H9 (cell line): Measurements from ENCODE around the gene METTL23. TPM values are rescaled to one million over a fixed set of nuclear protein-coding genes. Genes with fewer than 3 reads are reported as not detected.

Experiments used
- DNase-seq: peaks from one replicate; pipeline ENCODE4 v3.0.0-alpha.2; 2017
- H2AFZ ChIP-seq: one replicate; pipeline ENCODE4 v1.6.1; 2013; ENCODE audit warnings: mild to moderate bottlenecking, low read length, control low read depth, moderate library complexity
- H2AK5ac ChIP-seq: 2 replicates; pipeline ENCODE4 v1.6.1; 2013; ENCODE audit warnings: low read length, control low read depth, mixed read lengths; ENCODE audit not compliant: insufficient read length
- H2BK120ac ChIP-seq: one replicate; pipeline ENCODE4 v1.6.1; 2013; ENCODE audit warnings: low read depth, mild to moderate bottlenecking, low read length, control low read depth, inconsistent platforms; ENCODE audit not compliant: poor library complexity, severe bottlenecking
- H2BK12ac ChIP-seq: 2 replicates; pipeline ENCODE4 v1.6.1; 2013; ENCODE audit warnings: low read length, control low read depth, mixed read lengths, low read depth; ENCODE audit not compliant: insufficient read length
- H2BK15ac ChIP-seq: 2 replicates; pipeline ENCODE4 v1.6.1; 2013; ENCODE audit warnings: low read depth, low read length, control low read depth
- H2BK20ac ChIP-seq: one replicate; pipeline ENCODE4 v1.6.1; 2013; ENCODE audit warnings: low read depth, mild to moderate bottlenecking, low read length, control low read depth, inconsistent platforms; ENCODE audit not compliant: poor library complexity, severe bottlenecking
- H2BK5ac ChIP-seq: 2 replicates; pipeline ENCODE4 v1.6.1; 2013; ENCODE audit warnings: low read length, control low read depth, mixed read lengths; ENCODE audit not compliant: insufficient read length
- H3K14ac ChIP-seq: 2 replicates; pipeline ENCODE4 v1.6.1; 2013; ENCODE audit warnings: low read length, control low read depth; ENCODE audit not compliant: insufficient read depth
- H3K18ac ChIP-seq: 2 replicates; pipeline ENCODE4 v1.6.1; 2013; ENCODE audit warnings: low read depth, mild to moderate bottlenecking, mixed read lengths, low read length, control low read depth; ENCODE audit not compliant: insufficient read length
- H3K23ac ChIP-seq: 2 replicates; pipeline ENCODE4 v1.6.1; 2013; ENCODE audit warnings: low read length, control low read depth, mixed read lengths, low read depth; ENCODE audit not compliant: insufficient read length
- H3K23me2 ChIP-seq: 2 replicates; pipeline ENCODE4 v1.6.1; 2013; ENCODE audit warnings: low read depth, mild to moderate bottlenecking, mixed read lengths, low read length, control low read depth; ENCODE audit not compliant: insufficient read length, poor library complexity, severe bottlenecking
- H3K27ac ChIP-seq: 2 replicates; pipeline ENCODE4 v1.5.1; 2013; ENCODE audit warnings: low read length, control low read depth, mixed read lengths, low read depth; ENCODE audit not compliant: insufficient read length
- H3K27me3 ChIP-seq: 2 replicates; pipeline ENCODE4 v1.6.1; 2013; ENCODE audit warnings: low read length, control low read depth, inconsistent platforms; ENCODE audit not compliant: insufficient read depth
- H3K4ac ChIP-seq: 2 replicates; pipeline ENCODE4 v1.6.1; 2013; ENCODE audit warnings: low read depth, mild to moderate bottlenecking, control low read depth, inconsistent platforms, low read length, moderate library complexity
- H3K4me1 ChIP-seq: 2 replicates; pipeline ENCODE4 v1.6.1; 2013; ENCODE audit warnings: low read length, control low read depth, inconsistent platforms; ENCODE audit not compliant: insufficient read depth
- H3K4me2 ChIP-seq: 2 replicates; pipeline ENCODE4 v1.6.1; 2013; ENCODE audit warnings: low read length, control low read depth, mixed read lengths; ENCODE audit not compliant: insufficient read length, insufficient read depth
- H3K56ac ChIP-seq: 2 replicates; pipeline ENCODE4 v1.6.1; 2013; ENCODE audit warnings: low read depth, mild to moderate bottlenecking, mixed read lengths, low read length, control low read depth; ENCODE audit not compliant: insufficient read length
- H3K79me1 ChIP-seq: 2 replicates; pipeline ENCODE4 v1.6.1; 2013; ENCODE audit warnings: low read depth, mild to moderate bottlenecking, moderate library complexity, low read length, control low read depth, inconsistent platforms; ENCODE audit not compliant: insufficient read depth, poor library complexity, severe bottlenecking
- H3K79me2 ChIP-seq: 2 replicates; pipeline ENCODE4 v1.6.1; 2013; ENCODE audit warnings: low read length, control low read depth, inconsistent platforms; ENCODE audit not compliant: insufficient read depth
- H3K9ac ChIP-seq: 2 replicates; pipeline ENCODE4 v1.6.1; 2013; ENCODE audit warnings: low read length, control low read depth, mixed read lengths; ENCODE audit not compliant: insufficient read length; ENCODE audit errors: extremely low read depth
- H3K9me3 ChIP-seq: one replicate; pipeline ENCODE4 v1.6.1; 2013; ENCODE audit warnings: low read depth, low read length, inconsistent platforms; ENCODE audit not compliant: control insufficient read depth
- H3T11ph ChIP-seq: one replicate; pipeline ENCODE4 v1.6.1; 2013; ENCODE audit warnings: mild to moderate bottlenecking, low read length, control low read depth, inconsistent platforms
- H4K20me1 ChIP-seq: one replicate; pipeline ENCODE4 v1.6.1; 2013; ENCODE audit not compliant: control insufficient read depth, insufficient read length, insufficient read depth
- H4K5ac ChIP-seq: 2 replicates; pipeline ENCODE4 v1.6.1; 2013; ENCODE audit warnings: low read depth, mild to moderate bottlenecking, mixed read lengths, low read length, control low read depth; ENCODE audit not compliant: insufficient read length
- H4K8ac ChIP-seq: replicated peaks from 2 replicates; pipeline ENCODE4 v1.6.1; 2013; ENCODE audit warnings: low read length, control low read depth, mixed read lengths, low read depth; ENCODE audit not compliant: insufficient read length
- H4K91ac ChIP-seq: 2 replicates; pipeline ENCODE4 v1.6.1; 2013; ENCODE audit warnings: low read depth, mild to moderate bottlenecking, moderate library complexity, mixed read lengths, low read length, control low read depth; ENCODE audit not compliant: insufficient read length
- H3K27ac Mint-ChIP-seq, 3 experiments: 2 replicates in 2 of 3; 3 replicates in 1 of 3; pipeline ENCODE4 v1.8.0; 2020 to 2021; ENCODE audit warnings: mixed read lengths in 3 of 3, mild to moderate bottlenecking in 1 of 3, moderate library complexity in 1 of 3
- H3K27me3 Mint-ChIP-seq: 2 replicates; pipeline ENCODE4 v1.8.0; 2021; ENCODE audit warnings: low read depth, mild to moderate bottlenecking, moderate library complexity, mixed read lengths
- H3K36me3 Mint-ChIP-seq, 3 experiments: 2 replicates in 2 of 3; 3 replicates in 1 of 3; pipeline ENCODE4 v1.8.0; 2020 to 2021; ENCODE audit warnings: low read depth in 3 of 3, mixed read lengths in 3 of 3; ENCODE audit not compliant: insufficient read depth in 1 of 3
- H3K4me1 Mint-ChIP-seq, 2 experiments: 2 replicates each; pipeline ENCODE4 v1.8.0; 2020; ENCODE audit warnings: mixed read lengths in 2 of 2
- H3K4me3 Mint-ChIP-seq, 2 experiments: 2 replicates in 1 of 2; 3 replicates in 1 of 2; pipeline ENCODE4 v1.8.0; 2020 to 2021; ENCODE audit warnings: mild to moderate bottlenecking in 2 of 2, mixed read lengths in 2 of 2, moderate library complexity in 1 of 2
- H3K9me3 Mint-ChIP-seq, 2 experiments: 2 replicates in 1 of 2; 3 replicates in 1 of 2; pipeline ENCODE4 v1.8.0; 2020; ENCODE audit warnings: mild to moderate bottlenecking in 2 of 2, mixed read lengths in 2 of 2, moderate library complexity in 1 of 2
- WGBS: extraction: QIAGEN DNeasy Blood & Tissue Kit; methylation state at CpG from one replicate; pipeline ENCODE4 v1.1.7; 2013; ENCODE audit warnings: missing lambda C conversion rate, low lambda C conversion rate, mixed read lengths; ENCODE audit not compliant: insufficient read length; ENCODE audit errors: extremely low coverage; 5-methylcytosine and 5-hydroxymethylcytosine counted together
- total RNA-seq: library from RNA; stranded (reverse); gene quantifications from 2 replicates; pipeline ENCODE4 v1.2.1, GENCODE V29; 2021
- TF ChIP-seq, protein P1 (sequence below): fragments of 200-600 bp; sonication (generic); conservative IDR thresholded peaks from 3 replicates; pipeline ENCODE4 v1.8.0; 2021; ENCODE audit warnings: antibody characterized with exemption, mild to moderate bottlenecking

Gene METTL23
- total RNA-seq, 1 experiment from 2014 or later, result 29.9 TPM

DNA sequence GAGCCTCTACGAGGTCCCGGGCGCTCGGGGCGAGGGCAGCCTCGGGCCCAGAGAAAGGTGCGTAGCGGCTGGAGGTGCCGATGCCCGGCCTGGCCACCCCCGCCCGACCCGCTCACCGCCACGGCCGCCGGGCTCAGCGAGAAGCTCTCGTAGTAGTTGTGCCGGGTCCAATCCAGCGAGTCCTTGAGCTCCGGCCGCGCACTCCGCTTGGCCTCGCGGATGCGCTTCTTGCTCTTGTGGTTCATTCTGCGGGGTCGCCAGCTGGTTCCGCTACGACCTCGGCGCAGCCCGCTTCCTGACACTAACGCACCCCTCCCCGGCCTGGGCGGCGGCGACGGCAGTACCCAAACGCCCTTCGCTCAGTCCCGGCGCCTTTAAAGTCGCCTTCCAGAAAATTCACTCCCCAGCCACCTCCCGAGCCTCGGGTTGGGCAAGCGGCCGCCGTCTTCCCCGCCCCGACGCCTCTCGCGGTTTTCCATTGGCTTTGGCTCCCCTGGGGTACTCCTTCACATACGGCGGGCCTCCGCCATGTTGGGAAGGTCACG lies 336 bp upstream of the METTL23 start, which contains the start of gene JMJD6:
JMJD6 (minus strand) TSS at position 376 of the 545 bp plus-strand sequence; CDS start at position 245, 131 bp downstream.
- Histone ChIP-seq H2AFZ (no peak within 1 kb of the TSS), H3K79me2 (peaks cover 9% of the 10 kb centered on the region; the same call in 1 of the 2 replicates)
- WGBS, result no CpG with 5 or more reads among the region's 60 CpGs

More for the DNA sequence above, 336 bp upstream of the METTL23 start, which contains the start of gene JMJD6:
- Mint-ChIP-seq H3K27ac (peak within 1 kb of the TSS; percentile 65 to 94 (median 89); a peak in 6 of 7 replicates), H3K9me3 (no peaks in the 10 kb centered on the region), H3K4me1 (peaks cover 14 to 15% of the 10 kb centered on the region in 2 experiments), H3K36me3 (peaks cover 19 to 54% (median 41%) of the 10 kb centered on the region in 3 experiments; a peak in 6 of 7 replicates), H3K27me3 (no peaks in the 10 kb centered on the region), H3K4me3 (peak within 1 kb of the TSS; percentile 88 to 92)
- peaks cover 11% of the 10 kb centered on the region for H3K79me1 ChIP-seq
- peak within 1 kb of the TSS; percentile 98 for H4K91ac ChIP-seq
- no peak within 1 kb of the TSS for H4K8ac ChIP-seq
- H2AK5ac ChIP-seq, result no peak within 1 kb of the TSS
- H2BK20ac ChIP-seq, result no peak within 1 kb of the TSS
- peak within 1 kb of the TSS; percentile 32; the same call in 1 of the 2 replicates for H3K4ac ChIP-seq
- H3K23me2 ChIP-seq, result peaks cover 13% of the 10 kb centered on the region
- H3K14ac ChIP-seq, result peak within 1 kb of the TSS; percentile 99
- peak within 1 kb of the TSS; percentile 52 for H3K56ac ChIP-seq
- H3K23ac ChIP-seq, result no peak within 1 kb of the TSS
- H3K9ac ChIP-seq, result peak within 1 kb of the TSS; percentile 95
- H4K5ac ChIP-seq, result no peak within 1 kb of the TSS
- peak within 1 kb of the TSS; percentile 98 for H3K18ac ChIP-seq
- H3K4me1 ChIP-seq, result no peaks in the 10 kb centered on the region
- peak; percentile 99 for DNase-seq
- H3K27ac ChIP-seq, result peak within 1 kb of the TSS; percentile 57
- no peak within 1 kb of the TSS for H3T11ph ChIP-seq
- H2BK15ac ChIP-seq, result no peak within 1 kb of the TSS
- H4K20me1 ChIP-seq, result no peaks in the 10 kb centered on the region
- TF ChIP-seq, protein P1, sequence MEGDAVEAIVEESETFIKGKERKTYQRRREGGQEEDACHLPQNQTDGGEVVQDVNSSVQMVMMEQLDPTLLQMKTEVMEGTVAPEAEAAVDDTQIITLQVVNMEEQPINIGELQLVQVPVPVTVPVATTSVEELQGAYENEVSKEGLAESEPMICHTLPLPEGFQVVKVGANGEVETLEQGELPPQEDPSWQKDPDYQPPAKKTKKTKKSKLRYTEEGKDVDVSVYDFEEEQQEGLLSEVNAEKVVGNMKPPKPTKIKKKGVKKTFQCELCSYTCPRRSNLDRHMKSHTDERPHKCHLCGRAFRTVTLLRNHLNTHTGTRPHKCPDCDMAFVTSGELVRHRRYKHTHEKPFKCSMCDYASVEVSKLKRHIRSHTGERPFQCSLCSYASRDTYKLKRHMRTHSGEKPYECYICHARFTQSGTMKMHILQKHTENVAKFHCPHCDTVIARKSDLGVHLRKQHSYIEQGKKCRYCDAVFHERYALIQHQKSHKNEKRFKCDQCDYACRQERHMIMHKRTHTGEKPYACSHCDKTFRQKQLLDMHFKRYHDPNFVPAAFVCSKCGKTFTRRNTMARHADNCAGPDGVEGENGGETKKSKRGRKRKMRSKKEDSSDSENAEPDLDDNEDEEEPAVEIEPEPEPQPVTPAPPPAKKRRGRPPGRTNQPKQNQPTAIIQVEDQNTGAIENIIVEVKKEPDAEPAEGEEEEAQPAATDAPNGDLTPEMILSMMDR, result no peak
- H3K9me3 ChIP-seq, result no peaks in the 10 kb centered on the region
- H2BK12ac ChIP-seq, result no peak within 1 kb of the TSS
- H2BK5ac ChIP-seq, result peak within 1 kb of the TSS; percentile 27
- H3K27me3 ChIP-seq, result no peaks in the 10 kb centered on the region
- peak within 1 kb of the TSS; percentile 31 for H2BK120ac ChIP-seq
- peak within 1 kb of the TSS; percentile 94 for H3K4me2 ChIP-seq
